ENCODE measurements around the gene TMEM138.
A peak's percentile ranks its signal among the peaks of the same experiment; 100 is the strongest.

The TMEM138 gene

DNA sequence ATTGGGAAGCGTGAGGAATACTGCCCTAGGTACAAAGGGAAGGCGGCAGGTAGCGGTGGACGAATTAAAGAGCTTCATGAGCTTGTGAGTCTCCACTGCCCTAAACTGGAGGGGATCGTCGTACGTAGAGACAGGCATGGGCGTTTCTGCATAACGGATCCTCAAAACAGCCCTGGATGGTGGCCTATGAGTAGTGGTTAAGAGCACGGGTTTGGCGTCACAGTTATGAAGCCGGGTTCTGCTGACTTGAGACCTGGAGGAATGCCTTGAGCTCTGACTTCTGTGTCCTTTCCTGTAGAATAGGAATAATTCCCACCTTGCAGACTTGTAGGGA is 335 bp downstream of the TMEM138 start:
- peaks cover 6% of the 10 kb centered on the region for H4K20me1 ChIP-seq (ENCODE audit: insufficient read depth, low read length, poor library complexity, severe bottlenecking)
- H3K4me3 ChIP-seq (ENCODE audit: low read length, poor library complexity, severe bottlenecking) = peak overlapping the region; percentile 93
- H3K4me2 ChIP-seq (ENCODE audit: low read depth, low read length, poor library complexity, severe bottlenecking) = peak overlapping the region; percentile 100
- H3K4me1 ChIP-seq (ENCODE audit: insufficient read depth, low read length, poor library complexity, severe bottlenecking) = peaks cover 21% of the 10 kb centered on the region
- peak overlapping the region; percentile 95 for H3K9ac ChIP-seq (ENCODE audit: low read depth, low read length, poor library complexity, severe bottlenecking)
- no peaks in the 10 kb centered on the region for H3K9me3 ChIP-seq (ENCODE audit: insufficient read depth, low read depth, low read length)
- TF ChIP-seq, protein P1, sequence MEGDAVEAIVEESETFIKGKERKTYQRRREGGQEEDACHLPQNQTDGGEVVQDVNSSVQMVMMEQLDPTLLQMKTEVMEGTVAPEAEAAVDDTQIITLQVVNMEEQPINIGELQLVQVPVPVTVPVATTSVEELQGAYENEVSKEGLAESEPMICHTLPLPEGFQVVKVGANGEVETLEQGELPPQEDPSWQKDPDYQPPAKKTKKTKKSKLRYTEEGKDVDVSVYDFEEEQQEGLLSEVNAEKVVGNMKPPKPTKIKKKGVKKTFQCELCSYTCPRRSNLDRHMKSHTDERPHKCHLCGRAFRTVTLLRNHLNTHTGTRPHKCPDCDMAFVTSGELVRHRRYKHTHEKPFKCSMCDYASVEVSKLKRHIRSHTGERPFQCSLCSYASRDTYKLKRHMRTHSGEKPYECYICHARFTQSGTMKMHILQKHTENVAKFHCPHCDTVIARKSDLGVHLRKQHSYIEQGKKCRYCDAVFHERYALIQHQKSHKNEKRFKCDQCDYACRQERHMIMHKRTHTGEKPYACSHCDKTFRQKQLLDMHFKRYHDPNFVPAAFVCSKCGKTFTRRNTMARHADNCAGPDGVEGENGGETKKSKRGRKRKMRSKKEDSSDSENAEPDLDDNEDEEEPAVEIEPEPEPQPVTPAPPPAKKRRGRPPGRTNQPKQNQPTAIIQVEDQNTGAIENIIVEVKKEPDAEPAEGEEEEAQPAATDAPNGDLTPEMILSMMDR (conservative IDR thresholded peaks at IDR 0.05; ENCODE audit: low read length) = no peak
- TF ChIP-seq EZH2phosphoT487 (IDR thresholded peaks at IDR 0.05; ENCODE audit: borderline replicate concordance) = no peak
- no peaks in the 10 kb centered on the region for H3K27me3 ChIP-seq (ENCODE audit: insufficient read depth, low read length, poor library complexity, severe bottlenecking)
- peaks cover 47% of the 10 kb centered on the region for H3K79me2 ChIP-seq (ENCODE audit: insufficient read depth, low read length)
- peak overlapping the region; percentile 75 for H2AFZ ChIP-seq (ENCODE audit: low read length)
- peaks cover 32% of the 10 kb centered on the region for H3K36me3 ChIP-seq (ENCODE audit: insufficient read depth, low read length)
- no peaks in the 10 kb centered on the region for H3K9me2 ChIP-seq (replicated peaks; ENCODE audit: low read depth, low read length)
- H3F3A ChIP-seq (ENCODE audit: low read depth) = no peaks in the 10 kb centered on the region

DNA sequence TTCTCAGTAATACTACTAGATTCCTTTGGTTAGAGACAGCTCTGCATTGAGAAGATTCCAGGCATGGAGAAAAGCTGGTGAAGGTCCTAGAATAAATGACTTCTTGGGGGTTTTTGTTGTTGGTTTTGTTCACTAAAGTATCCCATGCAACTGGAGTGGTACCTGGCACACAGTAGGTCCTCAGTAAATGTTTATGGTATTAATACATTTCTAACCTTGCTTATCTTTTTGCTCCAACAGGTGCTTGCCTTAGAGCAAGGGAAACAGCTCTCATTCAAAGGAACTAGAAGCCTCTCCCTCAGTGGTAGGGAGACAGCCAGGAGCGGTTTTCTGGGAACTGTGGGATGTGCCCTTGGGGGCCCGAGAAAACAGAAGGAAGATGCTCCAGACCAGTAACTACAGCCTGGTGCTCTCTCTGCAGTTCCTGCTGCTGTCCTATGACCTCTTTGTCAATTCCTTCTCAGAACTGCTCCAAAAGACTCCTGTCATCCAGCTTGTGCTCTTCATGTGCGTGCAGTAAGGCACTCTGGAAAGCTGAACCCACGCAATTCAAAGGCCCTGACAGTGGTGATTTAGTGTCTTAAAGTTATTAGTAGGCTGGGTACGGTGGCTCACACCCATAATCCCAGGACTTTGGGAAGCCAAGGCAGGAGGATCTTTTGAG is 2.0 kb downstream of the TMEM138 start:
- H3K9ac ChIP-seq (ENCODE audit: low read depth, low read length, poor library complexity, severe bottlenecking) = peak overlapping the region; percentile 95
- TF ChIP-seq EZH2phosphoT487 (IDR thresholded peaks at IDR 0.05; ENCODE audit: borderline replicate concordance) = no peak
- TF ChIP-seq, protein P1 (conservative IDR thresholded peaks at IDR 0.05; ENCODE audit: low read length) = no peak
- no peaks in the 10 kb centered on the region for H3K9me3 ChIP-seq (ENCODE audit: insufficient read depth, low read depth, low read length)
- H4K20me1 ChIP-seq (ENCODE audit: insufficient read depth, low read length, poor library complexity, severe bottlenecking) = peaks cover 6% of the 10 kb centered on the region
- peaks cover 47% of the 10 kb centered on the region for H3K79me2 ChIP-seq (ENCODE audit: insufficient read depth, low read length)
- no peak overlapping the region for H2AFZ ChIP-seq (ENCODE audit: low read length)
- peaks cover 21% of the 10 kb centered on the region for H3K4me1 ChIP-seq (ENCODE audit: insufficient read depth, low read length, poor library complexity, severe bottlenecking)
- H3K27me3 ChIP-seq (ENCODE audit: insufficient read depth, low read length, poor library complexity, severe bottlenecking) = no peaks in the 10 kb centered on the region
- peak overlapping the region; percentile 100 for H3K4me2 ChIP-seq (ENCODE audit: low read depth, low read length, poor library complexity, severe bottlenecking)
- H3K36me3 ChIP-seq (ENCODE audit: insufficient read depth, low read length) = peaks cover 45% of the 10 kb centered on the region
- H3F3A ChIP-seq (ENCODE audit: low read depth) = no peaks in the 10 kb centered on the region
- H3K4me3 ChIP-seq (ENCODE audit: low read length, poor library complexity, severe bottlenecking) = peak overlapping the region; percentile 93
- no peaks in the 10 kb centered on the region for H3K9me2 ChIP-seq (replicated peaks; ENCODE audit: low read depth, low read length)

DNA sequence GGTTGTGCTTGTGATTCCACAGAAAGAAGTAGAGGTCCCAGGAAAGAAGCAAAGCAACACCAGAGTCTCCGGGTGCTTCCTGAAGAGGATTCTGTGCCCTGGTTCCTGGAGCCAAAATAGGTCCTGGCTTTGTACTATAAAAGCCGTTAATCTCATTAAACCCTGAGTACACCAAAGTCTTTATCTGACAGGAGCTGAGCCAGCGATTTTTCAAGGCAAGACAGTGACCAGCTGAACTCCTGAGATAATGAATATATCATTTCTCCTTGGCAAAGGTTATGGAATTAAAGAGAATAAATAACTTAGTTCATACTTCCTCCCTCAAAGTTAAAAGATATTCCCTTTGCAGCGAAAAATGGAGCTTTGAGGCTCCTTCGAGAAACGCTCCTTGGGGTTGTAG is 5.2 kb downstream of the TMEM138 start:
- TF ChIP-seq EZH2phosphoT487 (IDR thresholded peaks at IDR 0.05; ENCODE audit: borderline replicate concordance) = no peak
- TF ChIP-seq, protein P1 (conservative IDR thresholded peaks at IDR 0.05; ENCODE audit: low read length) = no peak
- Histone ChIP-seq H3K79me2 (ENCODE audit: insufficient read depth, low read length) (peaks cover 28% of the 10 kb centered on the region), H4K20me1 (ENCODE audit: insufficient read depth, low read length, poor library complexity, severe bottlenecking) (peaks cover 6% of the 10 kb centered on the region), H3K36me3 (ENCODE audit: insufficient read depth, low read length) (peaks cover 55% of the 10 kb centered on the region), H3K9me3 (ENCODE audit: insufficient read depth, low read depth, low read length) (no peaks in the 10 kb centered on the region), H3K9ac (ENCODE audit: low read depth, low read length, poor library complexity, severe bottlenecking) (no peak overlapping the region), H2AFZ (ENCODE audit: low read length) (no peak overlapping the region), H3K4me3 (ENCODE audit: low read length, poor library complexity, severe bottlenecking) (no peak overlapping the region), H3K27me3 (ENCODE audit: insufficient read depth, low read length, poor library complexity, severe bottlenecking) (no peaks in the 10 kb centered on the region), H3F3A (ENCODE audit: low read depth) (no peaks in the 10 kb centered on the region), H3K4me1 (ENCODE audit: insufficient read depth, low read length, poor library complexity, severe bottlenecking) (peaks cover 6% of the 10 kb centered on the region), H3K4me2 (ENCODE audit: low read depth, low read length, poor library complexity, severe bottlenecking) (no peak overlapping the region), H3K9me2 (replicated peaks; ENCODE audit: low read depth, low read length) (no peaks in the 10 kb centered on the region)

Measured in Loucy (cell line).